Measurements from ENCODE around the gene SPON1. TPM values are rescaled to one million over a fixed set of nuclear protein-coding genes. Genes with fewer than 3 reads are reported as not detected.

SPON1 gene
- total and polyA plus RNA-seq, 2 donors (not counting 1 experiment from before 2014, with no cell fraction given) = 0.30 TPM; not detected in 1

- no peaks in the 10 kb centered on the region for H3K9me3 ChIP-seq (ENCODE audit: control extremely low read depth in 1 of 3, control insufficient read depth in 2 of 3, insufficient read depth in 1 of 3, low read length in 2 of 3)
- no peak for TF ChIP-seq CTCF (IDR thresholded peaks at IDR 0.05)
- TF ChIP-seq EZH2 (IDR thresholded peaks at IDR 0.05; ENCODE audit: borderline replicate concordance, insufficient read depth, low read depth, low read length, poor library complexity, severe bottlenecking) = no peak
- H4K20me1 ChIP-seq (ENCODE audit: control insufficient read depth, insufficient read depth, low read length, poor library complexity, severe bottlenecking) = no peaks in the 10 kb centered on the region
- POLR2A ChIA-PET = no interaction called here
- H3K27me3 Mint-ChIP-seq = peaks cover 27% of the 10 kb centered on the region
- ATAC-seq (ENCODE audit: low read depth) = no peak
- peaks cover 2 to 7% of the 10 kb centered on the region in 2 donors for H3K4me1 ChIP-seq (ENCODE audit: control insufficient read depth in 2 of 2, insufficient read depth in 2 of 2, low read length in 2 of 2)
- H3K9ac ChIP-seq (ENCODE audit: low read length) = no peak overlapping the region
- H2AFZ ChIP-seq (ENCODE audit: insufficient read depth, low read depth, low read length, poor library complexity, severe bottlenecking) = no peak overlapping the region
- DNase-seq = no peak
- H3K9me3 Mint-ChIP-seq (ENCODE audit: insufficient read depth) = no peaks in the 10 kb centered on the region
- no peak overlapping the region for H3K27ac ChIP-seq (ENCODE audit: low read length in 2 of 2)
- peaks cover 0 to 2% (median 0%) of the 10 kb centered on the region in 4 experiments for H3K27me3 ChIP-seq (replicated peaks in 1 of 4; ENCODE audit: control extremely low read depth in 1 of 4, control insufficient read depth in 3 of 4, insufficient read depth in 4 of 4, low read length in 3 of 4)
- no CpG with 5 or more reads among the region's 1 CpG for WGBS (ENCODE audit: insufficient coverage)
- no peak overlapping the region for H3K27ac Mint-ChIP-seq
- H3K4me1 Mint-ChIP-seq = peaks cover 9% of the 10 kb centered on the region
- CTCF ChIA-PET = no interaction called here
- H3K79me2 ChIP-seq (ENCODE audit: control insufficient read depth, insufficient read depth, low read length) = no peaks in the 10 kb centered on the region
- H3K4me3 ChIP-seq (ENCODE audit: control extremely low read depth in 1 of 5, extremely low read depth in 1 of 5, insufficient read depth in 1 of 5, low read depth in 2 of 5, low read length in 4 of 5) = no peak overlapping the region
- no peak overlapping the region for H3K4me2 ChIP-seq (replicated peaks; ENCODE audit: low read depth, low read length, poor library complexity, severe bottlenecking)
- intact Hi-C loops (cut with micrococcal nuclease) = no loop called here
- H3K36me3 ChIP-seq (replicated peaks in 1 of 2; ENCODE audit: control extremely low read depth in 1 of 2, control insufficient read depth in 1 of 2, extremely low read depth in 1 of 2, insufficient read depth in 2 of 2, low read length in 1 of 2) = no peaks in the 10 kb centered on the region
- H3K4me3 Mint-ChIP-seq = no peak overlapping the region
Measured at GRCh38 chr11:14185461-14185860, 222.9 kb downstream of the SPON1 start.

- no peaks in the 10 kb centered on the region for H3K9me3 Mint-ChIP-seq (ENCODE audit: insufficient read depth)
- peaks cover 23% of the 10 kb centered on the region for H3K27me3 Mint-ChIP-seq
- intact Hi-C loops (cut with micrococcal nuclease) = no loop called here
- no peak overlapping the region for H3K4me3 ChIP-seq (ENCODE audit: control extremely low read depth in 1 of 5, extremely low read depth in 1 of 5, insufficient read depth in 1 of 5, low read depth in 2 of 5, low read length in 4 of 5)
- no peak overlapping the region for H3K27ac ChIP-seq (ENCODE audit: low read length in 2 of 2)
- no peak overlapping the region for H3K4me2 ChIP-seq (replicated peaks; ENCODE audit: low read depth, low read length, poor library complexity, severe bottlenecking)
- no peak for TF ChIP-seq CTCF (IDR thresholded peaks at IDR 0.05)
- no peak for TF ChIP-seq EZH2 (IDR thresholded peaks at IDR 0.05; ENCODE audit: borderline replicate concordance, insufficient read depth, low read depth, low read length, poor library complexity, severe bottlenecking)
- ATAC-seq (ENCODE audit: low read depth) (no peak), DNase-seq (no peak)
- ChIA-PET POLR2A (no interaction called here), CTCF (no interaction called here)
- no peak overlapping the region for H2AFZ ChIP-seq (ENCODE audit: insufficient read depth, low read depth, low read length, poor library complexity, severe bottlenecking)
- H3K4me1 Mint-ChIP-seq = peaks cover 11% of the 10 kb centered on the region
- no peak overlapping the region for H3K27ac Mint-ChIP-seq
- H3K4me1 ChIP-seq (ENCODE audit: control insufficient read depth in 2 of 2, insufficient read depth in 2 of 2, low read length in 2 of 2) = peaks cover 2 to 7% of the 10 kb centered on the region in 2 donors
- no peak overlapping the region for H3K9ac ChIP-seq (ENCODE audit: low read length)
- no peak overlapping the region for H3K4me3 Mint-ChIP-seq
- H3K79me2 ChIP-seq (ENCODE audit: control insufficient read depth, insufficient read depth, low read length) = no peaks in the 10 kb centered on the region
- no peaks in the 10 kb centered on the region for H3K36me3 ChIP-seq (replicated peaks in 1 of 2; ENCODE audit: control extremely low read depth in 1 of 2, control insufficient read depth in 1 of 2, extremely low read depth in 1 of 2, insufficient read depth in 2 of 2, low read length in 1 of 2)
- no peaks in the 10 kb centered on the region for H3K27me3 ChIP-seq (replicated peaks in 1 of 4; ENCODE audit: control extremely low read depth in 1 of 4, control insufficient read depth in 3 of 4, insufficient read depth in 4 of 4, low read length in 3 of 4)
- no peaks in the 10 kb centered on the region for H3K9me3 ChIP-seq (ENCODE audit: control extremely low read depth in 1 of 3, control insufficient read depth in 2 of 3, insufficient read depth in 1 of 3, low read length in 2 of 3)
- H4K20me1 ChIP-seq (ENCODE audit: control insufficient read depth, insufficient read depth, low read length, poor library complexity, severe bottlenecking) = no peaks in the 10 kb centered on the region
Measured at GRCh38 chr11:14186046-14186775, 223.7 kb downstream of the SPON1 start.

All from B cell (primary cell).